Activated T-cell treated with anti-CD3 and anti-CD28 coated beads, Interleukin-2, amount 50 U/mL, for 24 hours (primary cell): ENCODE measurements around the gene ACSF2.
A peak's percentile ranks its signal among the peaks of the same experiment; 100 is the strongest.

ENCODE experiments used
- DNase-seq: peaks from one replicate; pipeline ENCODE4 v3.0.0-alpha.2; 2020
- H3K27ac Mint-ChIP-seq: 2 replicates; pipeline ENCODE4 v1.8.0; 2020; ENCODE audit warnings: mild to moderate bottlenecking, mixed read lengths
- H3K27me3 Mint-ChIP-seq: 2 replicates; pipeline ENCODE4 v1.8.0; 2020; ENCODE audit warnings: mixed read lengths
- H3K36me3 Mint-ChIP-seq: 2 replicates; pipeline ENCODE4 v1.8.0; 2020; ENCODE audit warnings: low read depth, mixed read lengths
- H3K4me1 Mint-ChIP-seq: 2 replicates; pipeline ENCODE4 v1.8.0; 2020; ENCODE audit warnings: low read depth, mixed read lengths
- H3K4me3 Mint-ChIP-seq: 2 replicates; pipeline ENCODE4 v1.8.0; 2020; ENCODE audit warnings: mild to moderate bottlenecking, moderate library complexity, mixed read lengths
- H3K9me3 Mint-ChIP-seq: 2 replicates; pipeline ENCODE4 v1.8.0; 2020; ENCODE audit warnings: mixed read lengths

Gene ACSF2

DNA sequence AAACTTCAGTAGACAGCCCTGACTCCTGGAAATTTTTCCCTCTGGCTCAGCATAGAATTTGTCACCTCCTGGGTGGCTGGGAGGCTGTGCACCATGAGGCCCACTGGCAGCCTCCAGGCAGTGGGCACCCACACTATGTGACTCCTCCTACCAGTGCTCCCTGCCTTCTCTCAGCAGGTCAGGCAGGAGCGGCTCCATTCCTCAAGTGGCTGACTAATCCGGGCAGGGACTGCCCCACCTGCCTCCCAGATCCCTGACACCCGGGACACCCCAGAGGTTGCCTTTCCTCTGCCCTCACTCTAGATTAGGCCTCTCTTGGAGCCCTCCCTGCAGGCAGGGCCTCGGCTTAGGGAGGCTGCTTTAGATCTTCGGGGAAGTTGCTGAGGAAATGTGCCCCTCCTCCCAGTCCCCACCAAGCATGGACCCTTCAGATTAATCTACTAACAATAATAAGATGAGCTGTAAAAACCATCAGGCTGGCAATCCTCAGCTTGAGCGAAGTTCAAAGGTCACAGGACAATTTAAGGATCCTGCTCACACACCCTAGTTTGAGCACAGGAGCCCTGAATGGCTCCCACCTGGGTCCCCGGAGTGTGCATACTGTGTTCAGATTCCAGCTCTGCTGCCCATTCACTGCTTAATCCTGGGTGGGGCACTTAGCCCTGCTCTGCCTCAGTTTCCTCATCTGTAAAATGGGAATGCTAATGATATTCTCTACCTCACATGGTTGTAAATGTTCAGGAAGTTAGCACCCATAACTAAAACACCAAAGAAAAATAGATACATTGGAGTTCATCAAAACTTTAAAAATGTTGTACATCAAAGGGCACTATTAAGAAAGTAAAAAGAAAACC lies 72.2 kb downstream of the ACSF2 start:
- Mint-ChIP-seq H3K36me3 (no peaks in the 10 kb centered on the region), H3K27ac (no peak overlapping the region), H3K9me3 (no peaks in the 10 kb centered on the region), H3K4me3 (no peak overlapping the region), H3K4me1 (no peaks in the 10 kb centered on the region), H3K27me3 (peaks cover 3% of the 10 kb centered on the region)
- no peak for DNase-seq

DNA sequence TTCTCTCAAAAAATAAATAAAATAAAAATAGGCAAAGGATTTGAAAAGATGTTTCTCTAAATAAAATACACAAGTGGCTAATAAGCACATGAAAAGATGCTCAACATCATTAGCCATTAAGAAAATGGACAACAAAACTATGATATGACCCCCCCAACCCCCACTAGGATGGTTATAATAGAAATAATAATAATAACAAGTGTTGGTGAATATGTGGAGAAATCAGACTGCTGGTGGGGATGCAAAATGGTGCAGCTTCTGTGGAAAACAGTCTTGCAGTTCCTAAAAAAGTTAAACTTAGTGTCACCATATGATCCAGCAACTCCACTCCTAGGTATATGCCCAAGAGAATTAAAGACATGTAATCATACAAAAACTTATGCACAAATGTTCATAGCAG lies 73.3 kb downstream of the ACSF2 start:
- H3K27ac Mint-ChIP-seq, result no peak overlapping the region
- no peaks in the 10 kb centered on the region for H3K36me3 Mint-ChIP-seq
- H3K27me3 Mint-ChIP-seq, result peaks cover 3% of the 10 kb centered on the region
- no peaks in the 10 kb centered on the region for H3K9me3 Mint-ChIP-seq
- H3K4me3 Mint-ChIP-seq, result no peak overlapping the region
- no peak for DNase-seq
- H3K4me1 Mint-ChIP-seq, result peaks cover 5% of the 10 kb centered on the region

DNA sequence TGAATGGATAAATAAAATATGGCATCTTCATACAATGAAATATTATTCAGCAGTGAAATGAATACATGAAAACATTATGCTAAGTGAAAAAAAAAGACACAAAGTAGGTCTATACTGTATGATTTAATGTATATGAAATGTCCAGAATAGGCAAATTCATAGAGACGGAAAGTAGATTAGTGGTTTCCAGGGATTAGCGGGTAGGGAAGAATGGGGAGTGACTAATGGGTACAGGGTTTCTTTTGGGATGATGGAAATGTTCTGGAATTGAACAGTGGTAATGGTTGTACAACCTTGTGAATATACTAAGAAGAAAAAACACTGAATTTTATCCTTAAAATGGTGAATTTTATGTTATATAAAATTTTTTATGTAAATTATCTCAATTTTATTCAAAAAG lies 73.7 kb downstream of the ACSF2 start:
- no peak overlapping the region for H3K4me3 Mint-ChIP-seq
- H3K4me1 Mint-ChIP-seq, result peaks cover 5% of the 10 kb centered on the region
- peaks cover 3% of the 10 kb centered on the region for H3K27me3 Mint-ChIP-seq
- H3K27ac Mint-ChIP-seq, result no peak overlapping the region
- no peak for DNase-seq
- no peaks in the 10 kb centered on the region for H3K36me3 Mint-ChIP-seq
- H3K9me3 Mint-ChIP-seq, result no peaks in the 10 kb centered on the region

DNA sequence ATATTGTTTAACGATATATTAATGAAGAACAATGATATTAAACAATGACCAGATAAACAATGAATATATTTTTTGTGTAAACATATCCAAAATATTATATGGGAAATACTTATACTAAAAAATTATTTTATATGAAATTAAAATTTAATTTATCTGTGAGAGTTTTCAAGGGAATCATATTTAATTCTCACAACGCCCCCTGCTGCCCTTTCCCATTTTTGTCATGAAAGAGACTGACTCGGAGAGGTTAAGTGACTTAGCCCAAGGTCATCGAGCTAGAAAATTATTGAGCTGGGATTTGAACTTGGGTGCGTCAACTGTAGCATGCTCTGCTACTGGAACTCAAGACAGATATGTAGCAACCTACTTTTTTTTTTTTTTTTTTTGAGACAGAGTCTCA lies 75.0 kb downstream of the ACSF2 start:
- no peaks in the 10 kb centered on the region for H3K36me3 Mint-ChIP-seq
- no peak for DNase-seq
- no peaks in the 10 kb centered on the region for H3K9me3 Mint-ChIP-seq
- no peak overlapping the region for H3K27ac Mint-ChIP-seq
- no peak overlapping the region for H3K4me3 Mint-ChIP-seq
- H3K27me3 Mint-ChIP-seq, result peaks cover 6% of the 10 kb centered on the region
- H3K4me1 Mint-ChIP-seq, result peaks cover 5% of the 10 kb centered on the region

DNA sequence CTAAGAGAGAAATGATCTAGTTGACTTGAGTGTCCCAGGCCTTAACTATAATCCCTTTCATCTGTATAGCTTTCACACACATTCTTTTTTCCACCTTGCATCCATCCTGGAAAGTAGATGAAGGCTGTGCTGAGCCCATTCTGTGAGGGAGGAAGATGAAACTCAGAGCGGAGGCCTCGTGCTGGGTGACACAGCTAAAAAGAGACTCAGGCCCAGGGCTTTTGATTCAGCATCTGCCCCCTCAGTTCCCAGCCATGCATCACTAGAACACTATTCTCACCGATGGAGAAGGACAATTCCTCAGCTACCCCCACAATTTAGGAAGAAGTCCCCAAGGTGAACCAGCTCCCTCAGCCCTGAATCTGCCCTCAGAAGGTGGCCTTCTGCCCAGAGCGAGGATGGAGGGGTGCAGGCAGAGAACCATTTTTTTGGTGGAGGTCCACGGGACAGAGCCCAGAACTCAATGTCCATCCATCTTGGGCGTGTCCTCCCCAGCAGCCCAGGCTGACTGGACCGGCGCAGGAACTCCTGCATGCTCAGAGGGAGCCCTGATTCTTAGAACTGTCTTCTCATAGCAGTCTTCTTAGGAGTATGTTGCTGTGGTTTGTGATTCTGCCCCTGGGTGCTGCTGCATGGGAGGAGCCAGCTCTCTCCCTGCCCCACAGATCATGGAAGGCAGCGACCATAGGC lies 76.4 kb downstream of the ACSF2 start:
- Mint-ChIP-seq H3K27ac (no peak overlapping the region), H3K4me3 (no peak overlapping the region)

DNA sequence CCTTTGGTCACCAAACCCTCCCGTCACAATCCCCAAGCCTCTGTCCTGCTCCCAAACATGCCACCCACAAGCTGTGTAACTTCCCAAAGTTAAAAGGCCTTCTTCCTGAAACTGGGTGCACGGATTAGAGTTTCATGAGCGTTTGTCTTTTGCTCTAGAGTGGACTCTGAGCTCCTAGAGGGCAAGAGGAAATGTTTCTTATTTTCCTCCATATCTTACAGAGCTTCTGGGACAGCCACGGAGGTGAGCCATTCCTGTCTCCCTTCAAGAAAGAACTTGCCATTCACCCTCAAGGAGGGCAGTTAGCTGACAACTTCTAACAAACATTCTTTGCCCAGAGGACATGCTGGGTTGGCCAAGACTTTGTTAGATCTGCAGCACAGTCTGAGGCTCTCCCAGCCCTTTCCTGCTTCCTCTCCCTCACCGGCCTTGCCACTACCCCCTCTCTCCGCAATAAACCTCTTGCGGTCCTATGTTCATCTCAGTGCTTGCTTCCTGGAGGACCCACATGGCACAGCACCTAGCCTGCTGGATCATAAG lies 79.6 kb downstream of the ACSF2 start:
- Mint-ChIP-seq H3K4me1 (peaks cover 22% of the 10 kb centered on the region), H3K36me3 (no peaks in the 10 kb centered on the region), H3K27me3 (peaks cover 21% of the 10 kb centered on the region), H3K27ac (no peak overlapping the region), H3K9me3 (no peaks in the 10 kb centered on the region), H3K4me3 (no peak overlapping the region)
- no peak for DNase-seq

More for the DNA sequence above, 76.4 kb downstream of the ACSF2 start:
- no peak for DNase-seq
- Mint-ChIP-seq H3K4me1 (peaks cover 6% of the 10 kb centered on the region), H3K9me3 (no peaks in the 10 kb centered on the region), H3K36me3 (no peaks in the 10 kb centered on the region), H3K27me3 (peaks cover 3% of the 10 kb centered on the region)

DNA sequence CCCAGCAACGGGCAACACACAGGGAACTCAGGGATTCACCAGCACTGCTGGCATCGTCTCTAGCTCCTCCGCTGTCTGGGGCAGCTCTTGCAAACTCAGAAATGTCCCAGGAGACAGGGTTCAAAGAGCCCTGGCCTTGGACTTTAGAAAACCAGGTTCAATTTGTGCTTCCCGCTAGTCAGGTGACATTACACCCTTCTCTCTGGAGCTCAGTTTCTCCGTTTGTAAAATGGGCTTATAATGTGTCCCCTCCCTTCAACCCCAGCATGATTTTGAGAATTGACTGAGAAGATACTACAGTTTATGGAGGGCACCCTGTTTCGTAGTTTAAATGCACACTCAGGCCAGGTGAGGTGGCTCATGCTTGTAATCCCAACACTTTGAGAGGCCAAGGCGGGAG lies 80.3 kb downstream of the ACSF2 start:
- Mint-ChIP-seq H3K27ac (no peak overlapping the region), H3K27me3 (peaks cover 21% of the 10 kb centered on the region), H3K36me3 (no peaks in the 10 kb centered on the region), H3K9me3 (no peaks in the 10 kb centered on the region), H3K4me3 (no peak overlapping the region), H3K4me1 (peaks cover 28% of the 10 kb centered on the region)
- no peak for DNase-seq

DNA sequence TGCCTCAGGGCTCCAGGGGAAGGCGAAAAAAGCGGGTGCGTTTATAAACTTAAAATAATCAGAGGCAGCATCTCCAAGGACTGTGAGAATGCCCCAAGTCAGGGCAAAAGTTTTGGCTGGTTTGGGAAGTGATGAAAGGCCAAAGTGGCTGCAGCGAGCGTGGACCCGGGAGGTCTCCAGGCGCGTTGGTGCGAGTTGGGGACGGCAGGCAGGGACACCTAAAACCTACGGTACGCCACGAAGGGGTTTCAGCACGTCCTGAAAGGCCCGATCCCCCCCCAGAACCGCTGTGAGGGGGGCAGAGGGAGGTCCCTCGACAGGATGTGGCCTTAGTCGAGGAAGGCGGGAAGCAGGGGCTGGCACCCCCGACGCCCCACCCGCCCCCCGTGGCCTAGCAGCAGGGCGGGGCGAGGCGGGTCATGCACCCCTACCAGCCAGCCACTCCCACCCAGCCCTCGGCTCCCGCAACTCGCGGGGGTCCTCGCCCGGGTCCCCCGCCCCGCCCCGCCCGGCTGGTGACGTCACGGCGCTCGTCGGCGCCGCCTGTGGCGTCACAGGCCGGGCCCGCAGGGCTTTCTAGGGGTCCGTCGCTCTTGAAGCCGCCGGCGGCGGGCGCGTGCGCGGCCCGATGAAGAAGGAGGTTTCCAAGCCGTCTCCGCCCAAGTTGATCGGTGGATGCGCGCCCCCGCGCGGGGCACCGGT lies 82.0 kb downstream of the ACSF2 start, which contains the start of gene MYCBPAP:
Gene MYCBPAP, plus strand, starts transcription at position 569 of the 702 bp plus-strand sequence. CDS start 236 bp downstream, outside the sequence.
- peak; percentile 80 for DNase-seq
- H3K36me3 Mint-ChIP-seq, result no peaks in the 10 kb centered on the region
- peaks cover 38% of the 10 kb centered on the region for H3K4me1 Mint-ChIP-seq
- H3K4me3 Mint-ChIP-seq, result peak within 1 kb of the TSS; percentile 78
- H3K27ac Mint-ChIP-seq, result peak within 1 kb of the TSS; percentile 67
- peaks cover 24% of the 10 kb centered on the region for H3K27me3 Mint-ChIP-seq
- no peaks in the 10 kb centered on the region for H3K9me3 Mint-ChIP-seq

DNA sequence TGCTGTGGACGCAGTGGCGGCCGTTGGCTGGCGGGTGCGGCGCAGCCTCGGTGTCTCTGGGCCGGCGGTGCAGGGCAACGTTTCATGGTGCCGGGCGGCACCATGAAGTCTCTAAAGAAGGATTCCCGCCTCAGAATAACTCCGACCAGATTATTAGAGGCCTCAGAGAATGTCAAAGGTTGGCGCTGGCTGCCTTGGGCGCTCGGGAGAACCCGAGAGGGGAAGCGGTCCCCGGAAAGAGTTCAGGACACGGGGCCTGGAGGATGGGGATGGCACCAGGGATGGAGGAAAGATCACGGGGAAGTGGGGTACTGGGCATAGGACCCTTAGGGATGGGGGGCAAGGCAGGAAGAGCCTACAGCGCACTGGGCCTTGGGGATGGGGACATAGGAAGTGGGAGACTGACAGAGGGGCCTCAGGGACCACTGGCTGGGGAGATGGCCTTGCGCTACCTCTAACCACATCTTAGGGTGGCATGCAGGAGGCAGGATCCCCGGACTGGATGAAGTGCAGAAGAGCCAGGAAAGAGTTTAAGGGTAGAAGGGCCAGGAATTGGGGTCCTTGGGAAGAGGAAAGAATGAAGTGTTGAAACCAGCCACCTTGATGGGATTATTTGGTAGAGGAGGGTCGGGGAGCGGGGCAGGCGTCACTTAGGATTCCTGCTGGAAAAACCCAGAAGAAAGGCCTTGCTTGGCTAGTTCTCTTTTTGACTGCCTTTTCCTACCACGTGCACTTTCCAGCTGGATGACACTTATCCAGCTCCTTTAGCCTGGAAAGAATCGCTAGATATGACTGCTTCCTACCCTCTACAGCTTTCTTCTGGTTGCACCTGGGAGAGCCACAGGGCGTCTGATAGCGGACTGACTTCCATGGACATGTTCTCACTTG lies 82.8 kb downstream of the ACSF2 start:
- no peak for DNase-seq
- no peaks in the 10 kb centered on the region for H3K9me3 Mint-ChIP-seq
- peaks cover 35% of the 10 kb centered on the region for H3K4me1 Mint-ChIP-seq
- peaks cover 24% of the 10 kb centered on the region for H3K27me3 Mint-ChIP-seq
- H3K27ac Mint-ChIP-seq, result peak overlapping the region; percentile 67
- no peaks in the 10 kb centered on the region for H3K36me3 Mint-ChIP-seq
- peak overlapping the region; percentile 78 for H3K4me3 Mint-ChIP-seq

DNA sequence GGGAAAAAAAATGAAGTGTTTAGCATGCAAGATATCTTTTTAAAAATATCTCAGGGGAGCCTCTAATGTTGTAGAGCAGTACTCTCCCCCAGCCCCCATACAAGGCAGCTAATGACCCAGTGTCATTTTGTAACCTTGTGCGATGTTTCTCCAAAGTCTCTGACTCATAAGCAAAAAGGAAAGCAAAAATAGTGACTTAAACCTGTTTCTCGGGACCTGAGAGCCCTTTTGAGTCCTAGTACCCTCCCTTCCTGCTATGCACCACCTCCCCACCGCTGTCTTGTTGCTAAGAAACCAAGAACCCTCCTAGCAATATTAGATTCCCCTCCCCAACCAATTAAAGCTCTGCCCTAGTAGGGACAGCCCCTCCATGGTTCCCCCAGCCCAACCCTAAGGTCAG lies 85.0 kb downstream of the ACSF2 start:
- Mint-ChIP-seq H3K9me3 (no peaks in the 10 kb centered on the region), H3K4me3 (peak overlapping the region; percentile 30), H3K4me1 (peaks cover 33% of the 10 kb centered on the region), H3K36me3 (no peaks in the 10 kb centered on the region), H3K27ac (peak overlapping the region; percentile 83), H3K27me3 (peaks cover 22% of the 10 kb centered on the region)
- peak; percentile 51 for DNase-seq

DNA sequence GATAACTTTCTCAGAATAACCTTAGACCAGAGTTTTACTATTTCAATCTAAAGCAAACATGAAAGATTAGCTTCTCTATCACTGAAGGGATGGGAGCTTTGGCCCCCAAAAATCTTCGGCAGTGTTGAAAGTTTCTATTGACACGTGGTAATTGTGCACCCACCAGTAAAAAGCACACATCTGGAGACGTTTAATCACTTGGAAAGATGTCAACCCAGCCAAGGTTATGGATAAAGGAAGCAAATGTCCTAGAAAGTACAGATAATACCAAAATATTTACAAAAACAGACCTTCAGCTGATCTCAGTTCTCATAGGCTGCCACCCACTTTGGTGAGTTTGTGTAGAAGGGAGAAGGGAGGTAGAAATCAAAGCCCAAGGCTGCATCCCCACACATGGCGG lies 87.5 kb downstream of the ACSF2 start:
- Mint-ChIP-seq H3K4me1 (peaks cover 25% of the 10 kb centered on the region), H3K27ac (no peak overlapping the region), H3K36me3 (no peaks in the 10 kb centered on the region), H3K27me3 (peaks cover 16% of the 10 kb centered on the region), H3K9me3 (no peaks in the 10 kb centered on the region), H3K4me3 (no peak overlapping the region)
- no peak for DNase-seq

DNA sequence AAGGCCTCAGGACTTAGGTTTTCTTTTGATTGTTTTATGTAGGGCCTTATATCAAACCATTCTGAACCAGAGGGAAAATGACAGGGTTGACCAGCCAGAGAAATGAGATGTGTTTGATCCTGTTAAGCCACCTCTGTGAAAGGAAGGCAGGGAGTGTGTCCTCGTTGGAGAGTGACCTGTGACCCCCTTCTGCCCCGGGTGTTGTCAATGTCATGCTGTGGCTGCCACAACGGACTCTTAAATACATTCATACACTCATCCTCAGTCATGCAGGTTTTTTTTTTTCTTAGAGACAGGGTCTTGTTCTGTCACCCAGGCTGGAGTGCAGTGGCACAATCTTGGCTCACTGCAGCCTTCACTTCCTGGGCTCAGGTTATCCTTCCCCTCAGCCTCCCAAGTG lies 88.4 kb downstream of the ACSF2 start:
- DNase-seq, result no peak
- Mint-ChIP-seq H3K27ac (no peak overlapping the region), H3K36me3 (no peaks in the 10 kb centered on the region), H3K27me3 (peaks cover 8% of the 10 kb centered on the region), H3K4me1 (peaks cover 20% of the 10 kb centered on the region), H3K9me3 (no peaks in the 10 kb centered on the region), H3K4me3 (no peak overlapping the region)

DNA sequence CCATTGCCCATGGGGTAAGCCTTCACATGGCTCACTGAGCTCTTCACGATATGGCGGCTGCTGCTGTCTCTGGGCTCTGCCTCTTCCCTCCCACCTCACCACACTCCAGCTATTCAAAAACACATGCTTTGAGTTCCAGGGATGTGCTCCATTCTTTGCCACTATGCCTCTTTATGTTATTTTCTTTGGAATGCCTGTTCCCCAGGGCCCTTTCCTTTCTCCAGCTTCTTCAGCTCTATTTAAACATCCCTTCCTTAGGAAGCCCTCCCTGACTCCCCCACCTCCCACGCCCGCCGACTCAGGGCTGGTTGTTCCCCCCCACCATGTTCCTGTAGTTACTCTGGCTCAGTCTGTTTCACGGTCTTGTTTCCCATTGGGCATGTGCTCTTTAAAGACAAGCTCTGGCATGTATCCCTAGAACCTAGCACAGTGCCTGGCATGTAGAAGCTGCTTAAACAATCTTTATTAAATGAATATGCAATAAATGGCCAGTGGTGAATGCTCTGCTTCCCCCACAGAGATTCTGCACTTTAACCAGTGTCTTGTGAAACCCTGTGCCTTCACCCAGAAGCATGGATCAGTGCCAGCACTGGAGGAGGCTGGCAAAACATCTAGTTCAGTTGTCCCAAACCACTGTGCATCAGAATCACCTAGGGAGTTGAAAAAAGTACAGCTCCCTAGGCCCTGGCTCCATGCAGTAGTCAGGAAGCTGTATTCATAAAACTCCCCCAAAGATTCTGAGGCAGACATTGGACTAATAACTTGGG lies 89.1 kb downstream of the ACSF2 start:
- Mint-ChIP-seq H3K27me3 (peaks cover 4% of the 10 kb centered on the region), H3K9me3 (no peaks in the 10 kb centered on the region), H3K4me1 (peaks cover 19% of the 10 kb centered on the region), H3K27ac (no peak overlapping the region), H3K36me3 (no peaks in the 10 kb centered on the region), H3K4me3 (no peak overlapping the region)
- DNase-seq, result no peak
